Measurements from ENCODE around the gene TYW1. TPM values are rescaled to one million over a fixed set of nuclear protein-coding genes. Genes with fewer than 3 reads are reported as not detected.
"Not testable (repeated sequence)": the region's sequence is repeated elsewhere in the genome, so short reads cannot be mapped to it uniquely, and the experiment has no call there.

The TYW1 gene
- total and polyA plus RNA-seq, 2 of the 4 experiments (the other 2 are of a cell fraction) = 10.7 to 23.7 TPM

GRCh38 chr7:67066950-67067622 lies 70.5 kb downstream of the TYW1 start:
- WGBS, 2 experiments (ENCODE audit: extremely low coverage in 2 of 2, insufficient read length in 1 of 2) = 32% methylated on average over 3 of the region's 9 CpGs; no CpG with 5 or more reads in 1 of the 2 experiments
- Histone ChIP-seq H3K4me3 (ENCODE audit: insufficient read depth, low read depth, low read length) (peak overlapping the region; percentile 48), H4K8ac (ENCODE audit: low read depth in 2 of 2, low read length in 2 of 2) (peak overlapping the region in 1 of 2 experiments; percentile 9; a peak in 2 of 4 replicates), H3K9ac (ENCODE audit: low read depth, low read length) (peak overlapping the region; percentile 85), H2BK120ac (ENCODE audit: low read depth, low read length) (peak overlapping the region; percentile 5; the same call in 1 of the 2 replicates), H2BK5ac (ENCODE audit: low read depth, low read length, poor library complexity, severe bottlenecking) (peak overlapping the region; percentile 65), H4K5ac (ENCODE audit: low read depth, low read length) (peak overlapping the region; percentile 43; the same call in 1 of the 2 replicates), H3K14ac (replicated peaks; ENCODE audit: low read depth, low read length) (0 out of 2 replicates have a peak overlapping the region, but pooled peaks have one; percentile 42), H3K18ac (ENCODE audit: low read depth, low read length) (peak overlapping the region; percentile 57; the same call in 1 of the 2 replicates), H4K91ac (ENCODE audit: insufficient read depth, low read depth, low read length) (0 out of 2 replicates have a peak overlapping the region, but pooled peaks have one; percentile 36), H3K4me2 (ENCODE audit: low read depth, low read length) (peak overlapping the region; percentile 93), H3K4ac (ENCODE audit: low read depth, low read length) (peak overlapping the region; percentile 38; the same call in 1 of the 2 replicates), H2AK5ac (ENCODE audit: low read depth, low read length) (0 out of 2 replicates have a peak overlapping the region, but pooled peaks have one; percentile 0), H3K27ac (ENCODE audit: insufficient read depth, low read length) (peak overlapping the region; percentile 92), H2BK15ac (ENCODE audit: low read depth, low read length) (peak overlapping the region; percentile 45; the same call in 1 of the 3 replicates)
- 0 out of 2 replicates have a peak, but pooled peaks have one; percentile 14 for TF ChIP-seq NFE2L2 (IDR thresholded peaks at IDR 0.05; ENCODE audit: low read depth, low read length)
- TF ChIP-seq CEBPB (IDR thresholded peaks at IDR 0.05; ENCODE audit: low read depth, low read length) = peak; percentile 74
- peak; percentile 85 for TF ChIP-seq MXI1 (IDR thresholded peaks at IDR 0.05; ENCODE audit: borderline replicate concordance, low read depth, low read length)
- H2BK20ac ChIP-seq (ENCODE audit: low read depth, low read length); POLR2A ChIA-PET (ENCODE audit: unreplicated experiment); intact Hi-C loops (cut with micrococcal nuclease); dilution Hi-C loops (cut with HindIII; ENCODE audit: low sequenced_read_pairs, unreplicated experiment); H3K27me3 ChIP-seq (ENCODE audit: control insufficient read depth, insufficient read depth, low read length); H3K36me3 ChIP-seq (ENCODE audit: control insufficient read depth, insufficient read depth, low read length); H3K9me1 ChIP-seq (ENCODE audit: insufficient read depth, low read length); H2AFZ ChIP-seq (replicated peaks; ENCODE audit: low read length, poor library complexity); in situ Hi-C loops (cut with MboI; ENCODE audit: low sequenced_read_pairs); H4K20me1 ChIP-seq (ENCODE audit: insufficient read depth, low read length); H3K23ac ChIP-seq (ENCODE audit: low read depth, low read length); H3K79me1 ChIP-seq (ENCODE audit: low read depth in 1 of 2, low read length in 2 of 2); H3K9me3 ChIP-seq (ENCODE audit: control insufficient read depth, insufficient read depth, low read length); H3K56ac ChIP-seq (ENCODE audit: extremely low read depth, insufficient read depth, low read length); H2AK9ac ChIP-seq (replicated peaks; ENCODE audit: low read depth, low read length, poor library complexity); BruUV-seq (replicated peaks); H3K4me1 ChIP-seq (ENCODE audit: control insufficient read depth, insufficient read depth, low read length); CTCF ChIA-PET: not testable (repeated sequence)
- ATAC-seq (ENCODE audit: low read depth) (peak; percentile 88), DNase-seq (peak; percentile 95)

GRCh38 chr7:67076120-67076519 lies 79.5 kb downstream of the TYW1 start:
- H3K23ac ChIP-seq (ENCODE audit: low read depth, low read length); H2AK9ac ChIP-seq (replicated peaks; ENCODE audit: low read depth, low read length, poor library complexity); H2AFZ ChIP-seq (replicated peaks; ENCODE audit: low read length, poor library complexity); H4K91ac ChIP-seq (ENCODE audit: insufficient read depth, low read depth, low read length); in situ Hi-C loops (cut with MboI; ENCODE audit: low sequenced_read_pairs); H3K14ac ChIP-seq (replicated peaks; ENCODE audit: low read depth, low read length); CTCF ChIA-PET; ATAC-seq (ENCODE audit: low read depth); H2BK120ac ChIP-seq (ENCODE audit: low read depth, low read length); H3K4me1 ChIP-seq (ENCODE audit: control insufficient read depth, insufficient read depth, low read length); H4K5ac ChIP-seq (ENCODE audit: low read depth, low read length); H3K79me1 ChIP-seq (ENCODE audit: low read depth in 1 of 2, low read length in 2 of 2); H4K20me1 ChIP-seq (ENCODE audit: insufficient read depth, low read length); H3K9ac ChIP-seq (ENCODE audit: low read depth, low read length); H3K9me3 ChIP-seq (ENCODE audit: control insufficient read depth, insufficient read depth, low read length); DNase-seq; H3K9me1 ChIP-seq (ENCODE audit: insufficient read depth, low read length); H3K4me3 ChIP-seq (ENCODE audit: insufficient read depth, low read depth, low read length); H3K27me3 ChIP-seq (ENCODE audit: control insufficient read depth, insufficient read depth, low read length); H3K4ac ChIP-seq (ENCODE audit: low read depth, low read length); intact Hi-C loops (cut with micrococcal nuclease); dilution Hi-C loops (cut with HindIII; ENCODE audit: low sequenced_read_pairs, unreplicated experiment); H3K56ac ChIP-seq (ENCODE audit: extremely low read depth, insufficient read depth, low read length); H3K27ac ChIP-seq (ENCODE audit: insufficient read depth, low read length); H2AK5ac ChIP-seq (ENCODE audit: low read depth, low read length); BruUV-seq (replicated peaks); POLR2A ChIA-PET (ENCODE audit: unreplicated experiment); H3K36me3 ChIP-seq (ENCODE audit: control insufficient read depth, insufficient read depth, low read length); H2BK15ac ChIP-seq (ENCODE audit: low read depth, low read length); H2BK20ac ChIP-seq (ENCODE audit: low read depth, low read length); H4K8ac ChIP-seq (ENCODE audit: low read depth in 2 of 2, low read length in 2 of 2); H2BK5ac ChIP-seq (ENCODE audit: low read depth, low read length, poor library complexity, severe bottlenecking); H3K18ac ChIP-seq (ENCODE audit: low read depth, low read length); H3K4me2 ChIP-seq (ENCODE audit: low read depth, low read length): not testable (repeated sequence)
- WGBS, 2 experiments (ENCODE audit: extremely low coverage in 2 of 2, insufficient read length in 1 of 2) = 100% methylated on average over 1 of the region's 2 CpGs; no CpG with 5 or more reads in 1 of the 2 experiments
